Measurements from ENCODE around the gene C4orf33.
"Not testable (repeated sequence)": the region's sequence is repeated elsewhere in the genome, so short reads cannot be mapped to it uniquely, and the experiment has no call there.

The C4orf33 gene

GRCh38 chr4:129095811-129096454 is at the start of gene C4orf33:
C4orf33 (plus strand) TSS chr4:129096152; CDS start chr4:129102611, 6,459 bp downstream.
- peak; percentile 77 for DNase-seq

- no peak for DNase-seq
These were observed 36.9 kb upstream of the C4orf33 start for GRCh38 chr4:129059028-129059427.

DNA sequence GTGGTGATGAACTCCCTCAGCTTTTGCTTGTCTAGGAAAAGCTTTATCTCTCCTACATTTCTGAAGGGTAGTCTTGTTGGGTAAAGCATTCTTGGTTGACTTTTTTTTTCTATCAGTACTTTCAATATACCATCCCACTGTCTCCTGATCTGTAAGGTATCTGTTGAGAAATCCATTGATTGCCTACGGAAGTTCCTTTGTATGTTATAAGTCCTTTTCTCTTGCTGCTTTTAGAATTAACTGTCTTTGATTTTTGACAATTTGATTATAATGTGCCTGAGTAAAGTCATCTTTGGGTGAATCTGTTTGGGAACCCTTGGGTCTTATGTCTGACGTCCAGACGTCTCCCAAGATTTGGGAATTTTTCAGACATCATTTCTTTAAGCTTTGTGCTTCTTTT is 33.4 kb upstream of the C4orf33 start:
- no peak for DNase-seq

DNA sequence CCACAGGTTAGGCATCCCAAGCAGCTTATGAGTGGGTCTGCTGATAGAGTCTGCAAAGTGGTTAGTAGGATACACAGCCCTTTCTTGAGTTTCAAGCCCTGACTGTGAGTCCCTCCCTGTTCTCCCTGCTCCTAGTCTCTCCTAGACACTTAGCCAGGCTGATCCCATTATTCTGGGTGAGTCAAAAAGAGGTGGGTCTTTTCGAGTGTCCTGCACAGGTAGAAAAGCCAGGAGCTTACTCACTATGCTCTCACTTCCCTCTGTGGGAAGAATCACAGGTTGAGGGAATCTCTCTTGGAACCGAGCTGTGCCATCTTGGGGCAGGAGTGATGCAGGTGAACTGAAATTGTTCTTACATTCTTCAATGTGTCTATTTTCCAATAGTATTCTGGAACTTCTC is 32.3 kb upstream of the C4orf33 start:
- DNase-seq: no peak

- DNase-seq: no peak
These were observed 31.2 kb upstream of the C4orf33 start for GRCh38 chr4:129064717-129065116.

DNA sequence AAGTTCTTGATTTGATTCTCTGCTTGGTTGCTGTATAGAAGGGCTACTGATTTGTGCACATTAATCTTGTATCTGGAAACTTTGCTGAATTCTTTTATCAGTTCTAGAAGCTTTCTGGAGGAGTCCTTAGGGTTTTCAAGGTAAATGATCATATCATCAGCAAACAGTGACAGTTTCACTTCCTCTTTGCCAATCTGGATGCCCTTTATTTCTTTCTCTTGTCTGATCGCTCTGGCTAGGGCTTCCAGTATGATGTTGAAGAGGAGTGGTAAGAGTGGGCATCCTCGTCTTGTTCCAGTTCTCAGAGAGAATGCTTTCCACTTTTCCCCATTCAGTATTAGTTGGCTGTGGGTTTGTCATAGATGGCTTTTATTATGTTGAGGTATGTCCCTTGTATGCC is 26.4 kb upstream of the C4orf33 start:
- not testable (repeated sequence) for DNase-seq

- no peak for DNase-seq
These were observed 18.6 kb upstream of the C4orf33 start for GRCh38 chr4:129077326-129077725.

GRCh38 chr4:129080129-129080528 is 15.8 kb upstream of the C4orf33 start:
- no peak for DNase-seq

- no peak for DNase-seq
These were observed 13.7 kb upstream of the C4orf33 start for GRCh38 chr4:129082302-129082701.

- DNase-seq: no peak
These were observed 10.5 kb upstream of the C4orf33 start for GRCh38 chr4:129085472-129085871.

GRCh38 chr4:129087516-129087915 is 8.4 kb upstream of the C4orf33 start:
- no peak for DNase-seq

- peak; percentile 48 for DNase-seq
These were observed 3.2 kb upstream of the C4orf33 start for GRCh38 chr4:129092631-129093190.

- peak; percentile 90 for DNase-seq
These were observed 2.6 kb upstream of the C4orf33 start, which contains the start of gene SCLT1 for GRCh38 chr4:129093191-129093920. SCLT1 (minus strand) TSS chr4:129093539; CDS start chr4:129093103, 436 bp downstream.

- no peak for DNase-seq
These were observed 1.6 kb upstream of the C4orf33 start for GRCh38 chr4:129094347-129094746.

DNA sequence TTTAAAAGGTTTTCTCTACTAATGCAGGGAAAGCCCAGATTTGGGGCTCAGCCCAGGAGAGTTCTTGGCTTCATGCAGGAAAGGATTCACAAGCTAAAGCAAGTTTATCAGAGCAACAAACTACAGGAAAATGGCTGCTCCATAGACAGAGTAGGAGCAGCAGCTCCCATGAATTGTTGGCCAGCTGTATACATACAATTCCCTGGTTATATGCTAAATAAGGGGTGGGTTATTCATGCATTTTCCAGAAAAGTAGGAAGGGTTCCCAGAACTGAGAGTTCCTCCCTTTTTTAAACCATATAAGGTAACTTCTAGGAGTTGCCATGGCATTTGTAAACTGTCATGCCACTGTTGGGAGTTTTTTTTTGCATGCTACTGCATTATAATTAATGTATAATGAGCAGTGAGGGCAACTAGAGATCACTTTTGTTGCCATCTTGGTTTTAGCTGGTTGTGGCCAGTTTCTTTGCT is 2.6 kb downstream of the C4orf33 start:
- DNase-seq: no peak

DNA sequence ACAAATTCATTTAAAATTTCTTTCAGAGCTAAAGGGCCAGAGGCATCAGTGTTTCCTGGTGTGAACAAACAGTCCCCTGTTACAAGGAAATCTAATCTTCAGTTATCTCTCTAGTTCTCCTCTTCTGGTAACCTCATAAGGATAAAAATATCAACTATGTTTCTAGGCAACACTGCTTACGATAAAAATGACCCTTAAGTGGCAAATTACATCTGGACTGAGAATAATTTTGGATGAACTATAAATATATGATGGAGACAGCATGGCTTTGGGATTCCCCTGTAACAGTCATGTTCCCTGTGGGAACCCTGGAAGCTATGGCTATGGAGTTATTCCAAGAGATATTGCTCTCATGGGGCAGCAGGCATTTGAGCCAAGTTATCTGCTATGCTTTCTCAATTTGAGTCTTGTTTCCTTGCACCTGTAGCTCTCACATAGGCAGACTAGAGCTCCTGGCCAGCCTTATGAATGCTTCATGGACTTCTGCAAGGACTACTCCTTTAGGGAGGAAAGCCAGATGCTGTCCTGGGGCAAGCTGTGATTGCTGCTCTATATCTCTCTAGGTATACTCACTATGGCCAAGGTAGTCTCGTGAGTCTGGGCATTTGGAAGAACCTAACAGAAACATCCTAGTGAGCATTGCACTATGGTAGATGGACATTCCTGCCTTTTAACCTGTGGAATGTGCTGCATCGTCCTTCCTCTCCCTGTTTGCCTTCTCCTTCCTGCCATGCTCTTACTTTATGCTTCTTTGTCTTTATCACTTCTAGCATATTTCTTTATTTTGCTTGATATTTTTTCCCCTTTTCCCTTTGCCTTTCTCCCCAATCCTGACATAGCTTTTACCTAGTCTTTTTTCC is 14.2 kb downstream of the C4orf33 start:
- no peak for DNase-seq

DNA sequence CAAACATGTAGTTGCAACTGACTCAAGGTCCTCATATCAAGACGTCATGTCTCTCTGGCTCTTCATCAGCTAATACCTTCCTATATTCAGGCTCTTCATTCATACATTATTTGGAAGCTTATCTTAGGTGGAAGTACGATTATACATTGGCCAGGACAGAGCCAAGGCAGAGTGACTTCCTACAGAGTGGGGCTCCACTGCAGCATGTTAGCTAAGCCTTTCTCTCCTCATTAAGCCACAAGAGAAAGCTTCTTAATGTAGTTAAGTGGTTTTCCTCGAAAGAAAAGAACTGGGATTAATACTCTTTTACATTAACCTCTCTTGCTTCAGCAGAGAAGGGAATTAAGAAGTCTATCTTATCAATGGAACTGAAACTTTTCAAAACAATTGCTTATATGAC is 15.0 kb downstream of the C4orf33 start:
- no peak for DNase-seq

DNA sequence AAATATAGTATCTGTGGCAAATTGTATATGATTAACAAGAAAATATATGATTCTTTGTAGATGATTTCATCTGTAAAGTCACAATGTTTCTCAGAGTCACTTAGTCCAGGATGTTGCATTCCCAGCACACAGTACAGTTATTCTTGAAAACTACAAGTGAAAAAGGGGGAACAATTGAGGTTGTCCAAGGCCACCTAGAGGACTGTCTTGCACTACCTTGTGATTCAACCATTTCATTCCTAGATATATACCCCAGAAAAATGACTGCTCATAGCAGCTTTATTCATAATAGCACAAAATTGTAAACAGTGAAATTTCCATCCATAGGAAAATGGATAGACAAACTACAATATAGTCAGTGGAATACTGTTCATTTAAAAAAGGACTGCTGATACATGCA is 16.0 kb downstream of the C4orf33 start:
- no peak for DNase-seq

GRCh38 chr4:129113434-129113833 is 17.5 kb downstream of the C4orf33 start:
- DNase-seq: no peak

DNA sequence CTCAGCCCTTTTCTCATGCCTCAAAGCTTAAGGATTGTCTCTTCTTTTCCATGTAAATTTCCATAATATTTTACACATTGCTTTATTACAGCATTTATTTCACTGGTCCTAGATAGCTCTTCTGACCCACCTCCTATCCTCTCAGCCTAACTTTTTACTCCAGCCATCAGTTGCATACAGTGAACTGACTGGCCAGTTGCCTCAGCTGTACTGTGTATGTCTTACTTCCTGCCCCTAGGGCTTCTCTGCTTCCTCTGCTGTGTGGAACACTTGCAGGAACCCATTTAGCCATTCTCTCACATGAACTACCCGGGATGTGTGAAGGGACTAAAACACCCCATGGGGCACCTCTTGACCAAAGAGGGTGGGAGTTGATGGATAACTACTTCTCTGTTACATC is 18.0 kb downstream of the C4orf33 start:
- DNase-seq: no peak

DNA sequence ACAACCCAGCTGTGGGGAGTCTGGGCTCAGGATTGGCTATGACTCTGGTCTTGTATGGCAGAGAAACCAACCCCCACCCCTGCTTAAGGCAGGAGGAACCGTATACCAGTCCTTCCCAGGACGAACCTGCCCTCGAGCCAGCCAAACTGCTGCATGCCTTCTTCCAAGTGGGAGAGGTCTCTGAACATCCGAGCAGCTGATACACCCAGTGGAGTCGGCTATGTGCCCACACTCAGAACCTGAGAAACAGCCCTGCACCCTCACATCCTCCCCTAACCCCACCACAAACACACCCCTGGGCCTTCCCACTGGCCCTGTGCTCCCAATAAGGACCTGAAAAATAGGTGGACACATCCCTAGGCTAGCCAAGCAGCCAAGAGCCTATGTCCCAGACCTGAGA is 21.8 kb downstream of the C4orf33 start:
- no peak for DNase-seq

DNA sequence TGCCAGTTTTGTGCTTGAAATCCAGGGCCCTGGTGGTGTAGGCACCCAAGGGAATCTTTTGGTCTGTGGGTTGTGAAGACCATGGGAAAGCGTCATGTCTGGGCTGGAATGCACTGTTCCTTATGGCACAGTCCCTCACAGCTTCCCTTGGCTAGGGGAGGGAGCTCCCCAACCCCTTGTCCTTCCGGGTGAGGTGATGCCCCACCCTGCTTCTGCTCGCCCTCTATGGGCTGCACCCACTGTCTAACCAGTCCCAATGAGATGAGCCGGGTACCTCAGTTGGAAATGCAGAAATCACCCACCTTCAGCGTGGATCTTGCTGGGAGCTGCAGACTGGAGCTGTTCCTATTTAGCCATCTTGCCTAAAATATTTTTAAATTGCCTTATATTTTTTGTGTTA is 30.7 kb downstream of the C4orf33 start:
- not testable (repeated sequence) for DNase-seq

- DNase-seq: no peak
These were observed 33.2 kb downstream of the C4orf33 start for GRCh38 chr4:129129143-129129542.

Data from NCI-H526 treated with DMSO at 0.1 percent for 48 hours (cell line).